A172 (cell line): ENCODE results near the gene SDR9C7. TPM values are rescaled to one million over a fixed set of nuclear protein-coding genes. Genes with fewer than 3 reads are reported as not detected.
A peak's percentile ranks its signal among the peaks of the same experiment; 100 is the strongest.
"Not testable (repeated sequence)": the region's sequence is repeated elsewhere in the genome, so short reads cannot be mapped to it uniquely, and the experiment has no call there.

ENCODE experiments used
- DNase-seq: peaks from one replicate; pipeline ENCODE4 v3.0.0-alpha.2; 2015; ENCODE audit warnings: low spot score
- total RNA-seq: library from RNA; depleted of rRNA; stranded (reverse); fragments of >200 nt; shearing (Covaris generic); gene quantifications from 2 replicates; pipeline ENCODE4 v1.2.3, GENCODE V29; 2014; rRNA removed

SDR9C7 gene
- 0.12 TPM in 1 of 2 replicates, not detected in the other for total RNA-seq

GRCh38 chr12:56933826-56934625 is at the start of gene SDR9C7:
Gene SDR9C7, minus strand, starts transcription at chr12:56934408. Its CDS starts 147 bp downstream, at chr12:56934261.
- no peak for DNase-seq

GRCh38 chr12:56983386-56983785 is 49.2 kb upstream of the SDR9C7 start:
- no peak for DNase-seq

- DNase-seq, result not testable (repeated sequence)
Measured at GRCh38 chr12:56982578-56983236, 48.5 kb upstream of the SDR9C7 start.

- no peak for DNase-seq
Measured at GRCh38 chr12:56980941-56981530, 46.8 kb upstream of the SDR9C7 start.

GRCh38 chr12:56980268-56980667 is 46.1 kb upstream of the SDR9C7 start:
- no peak for DNase-seq

- no peak for DNase-seq
Measured at GRCh38 chr12:56979628-56980027, 45.4 kb upstream of the SDR9C7 start.

- DNase-seq, result no peak
Measured at GRCh38 chr12:56978397-56979138, 44.4 kb upstream of the SDR9C7 start.

GRCh38 chr12:56977361-56977760 is 43.2 kb upstream of the SDR9C7 start:
- DNase-seq, result not testable (repeated sequence)

- DNase-seq, result not testable (repeated sequence)
Measured at GRCh38 chr12:56974224-56974623, 40.0 kb upstream of the SDR9C7 start.

GRCh38 chr12:56968910-56969309 is 34.7 kb upstream of the SDR9C7 start:
- DNase-seq, result not testable (repeated sequence)

GRCh38 chr12:56965997-56966642 is 31.9 kb upstream of the SDR9C7 start:
- DNase-seq, result not testable (repeated sequence)

GRCh38 chr12:56965124-56965523 is 30.9 kb upstream of the SDR9C7 start:
- not testable (repeated sequence) for DNase-seq

GRCh38 chr12:56963557-56963956 is 29.3 kb upstream of the SDR9C7 start:
- DNase-seq, result not testable (repeated sequence)

- not testable (repeated sequence) for DNase-seq
Measured at GRCh38 chr12:56962247-56962646, 28.0 kb upstream of the SDR9C7 start.

GRCh38 chr12:56958422-56958821 is 24.2 kb upstream of the SDR9C7 start:
- no peak for DNase-seq

- no peak for DNase-seq
Measured at GRCh38 chr12:56957229-56958052, 23.2 kb upstream of the SDR9C7 start, which contains the start of gene RDH16. Gene RDH16, minus strand, starts transcription at chr12:56957608. Its CDS starts 146 bp downstream, at chr12:56957462.

- DNase-seq, result peak; percentile 34
Measured at GRCh38 chr12:56955631-56956256, 21.5 kb upstream of the SDR9C7 start.

GRCh38 chr12:56954958-56955355 is 20.7 kb upstream of the SDR9C7 start:
- DNase-seq, result no peak

GRCh38 chr12:56954057-56954957 is 20.1 kb upstream of the SDR9C7 start:
- no peak for DNase-seq
